ENCODE results near the gene REG3G.

- TF ChIP-seq CTCF (IDR thresholded peaks at IDR 0.05; ENCODE audit: low read length) (no peak), EZH2 (IDR thresholded peaks at IDR 0.05; ENCODE audit: borderline replicate concordance, low read length) (no peak)
These were observed 39.9 kb upstream of the REG3G start for GRCh38 chr2:78985558-78985957.
